Brain microvascular endothelial cell (primary cell): Measurements from ENCODE around the gene SPAG8.

Experiments used
- DNase-seq: peaks from one replicate; pipeline ENCODE4 v3.0.0-alpha.2; 2020
- H3K27ac ChIP-seq: fragments of 250-450 bp; sonication (Bioruptor Pico); 2 replicates; pipeline ENCODE4 v1.5.1; 2020; ENCODE audit warnings: mild to moderate bottlenecking, moderate library complexity
- H3K27me3 ChIP-seq: fragments of 250-450 bp; sonication (Bioruptor Pico); replicated peaks from 2 replicates; pipeline ENCODE4 v1.5.1; 2020; ENCODE audit warnings: mild to moderate bottlenecking
- H3K36me3 ChIP-seq: fragments of 250-450 bp; sonication (Bioruptor Pico); replicated peaks from 2 replicates; pipeline ENCODE4 v1.5.1; 2020; ENCODE audit warnings: mild to moderate bottlenecking
- H3K4me3 ChIP-seq: 2 replicates; pipeline ENCODE4 v1.5.1; 2011; ENCODE audit warnings: low read depth, mild to moderate bottlenecking, control low read depth, low read length, moderate library complexity
- CTCF ChIP-seq: IDR thresholded peaks from 2 replicates; pipeline ENCODE4 v1.5.1; 2011; ENCODE audit warnings: low read depth, mild to moderate bottlenecking, moderate library complexity, low read length, control low read depth, inconsistent platforms; ENCODE audit errors: missing control alignments
- in situ Hi-C: cut with HindIII; loops from 2 replicates; pipeline ENCODE4 v1.10.0; 2017; ENCODE audit warnings: low sequenced_read_pairs, low pct_ligation_motif_present

The SPAG8 gene

GRCh38 chr9:35771534-35771933, 40.5 kb downstream of the SPAG8 start:
- no peak overlapping the region for H3K4me3 ChIP-seq
- no peaks in the 10 kb centered on the region for H3K27me3 ChIP-seq
- no peak for TF ChIP-seq CTCF
- no peak for DNase-seq
- no peak overlapping the region for H3K27ac ChIP-seq
- no peaks in the 10 kb centered on the region for H3K36me3 ChIP-seq
- in situ Hi-C loops = no loop called here

GRCh38 chr9:35771075-35771433, 41.0 kb downstream of the SPAG8 start:
- no peaks in the 10 kb centered on the region for H3K27me3 ChIP-seq
- no peaks in the 10 kb centered on the region for H3K36me3 ChIP-seq
- in situ Hi-C loops = no loop called here
- TF ChIP-seq CTCF = no peak
- no peak overlapping the region for H3K27ac ChIP-seq
- DNase-seq = no peak
- no peak overlapping the region for H3K4me3 ChIP-seq

GRCh38 chr9:35769763-35770162, 42.3 kb downstream of the SPAG8 start:
- Histone ChIP-seq H3K27ac (no peak overlapping the region), H3K27me3 (no peaks in the 10 kb centered on the region), H3K4me3 (no peak overlapping the region), H3K36me3 (no peaks in the 10 kb centered on the region)
- in situ Hi-C loops = no loop called here
- no peak for DNase-seq
- TF ChIP-seq CTCF = no peak

GRCh38 chr9:35767458-35767857, 44.6 kb downstream of the SPAG8 start:
- no peak overlapping the region for H3K4me3 ChIP-seq
- no peak for TF ChIP-seq CTCF
- no peak overlapping the region for H3K27ac ChIP-seq
- no peak for DNase-seq
- H3K27me3 ChIP-seq = no peaks in the 10 kb centered on the region
- in situ Hi-C loops = no loop called here
- H3K36me3 ChIP-seq = no peaks in the 10 kb centered on the region

- no peak for TF ChIP-seq CTCF
- H3K27ac ChIP-seq = no peak overlapping the region
- no peak overlapping the region for H3K4me3 ChIP-seq
- no peaks in the 10 kb centered on the region for H3K36me3 ChIP-seq
- no peaks in the 10 kb centered on the region for H3K27me3 ChIP-seq
- in situ Hi-C loops = no loop called here
- DNase-seq = no peak
Observed at GRCh38 chr9:35766997-35767396, 45.1 kb downstream of the SPAG8 start.

- in situ Hi-C loops = no loop called here
- no peak for TF ChIP-seq CTCF
- Histone ChIP-seq H3K27ac (no peak overlapping the region), H3K27me3 (no peaks in the 10 kb centered on the region), H3K4me3 (no peak overlapping the region), H3K36me3 (no peaks in the 10 kb centered on the region)
- DNase-seq = no peak
Observed at GRCh38 chr9:35763803-35764202, 48.3 kb downstream of the SPAG8 start.
